HepG2 (cell line): ENCODE results near the gene NEURL2. TPM values are rescaled to one million over a fixed set of nuclear protein-coding genes. Genes with fewer than 3 reads are reported as not detected.

Experiments used
- ATF4 ChIP-seq, 2 experiments: fragments of 450-650 bp in 1 of 2; sonication (generic) in 1 of 2; formaldehyde crosslinking; IDR thresholded peaks; 2 replicates each; pipeline versions ENCODE4 v1.5.0 to v1.8.0; 2020 to 2022; ENCODE audit warnings: mild to moderate bottlenecking in 1 of 2, missing genetic modification reagents in 1 of 2
- BRD4 ChIP-seq: sonication (generic); formaldehyde crosslinking; IDR thresholded peaks from 2 replicates; pipeline ENCODE4 v1.4.0; 2020; ENCODE audit warnings: missing genetic modification reagents
- ERF ChIP-seq: IDR thresholded peaks from 2 replicates; pipeline ENCODE4 v1.6.1; 2018; ENCODE audit warnings: missing biosample characterization, missing genetic modification reagents
- ESRRA ChIP-seq: sonication (generic); formaldehyde crosslinking; IDR thresholded peaks from 2 replicates; pipeline ENCODE4 v1.5.1; 2020; ENCODE audit warnings: mild to moderate bottlenecking, low read depth, missing genetic modification reagents
- FOXA1 ChIP-seq, 2 experiments: fragments of 450-650 bp in 1 of 2; sonication (generic) in 1 of 2; formaldehyde crosslinking in 1 of 2; IDR thresholded peaks; 2 replicates each; pipeline versions ENCODE4 v1.4.0 to v1.6.1; 2016 to 2020; ENCODE audit warnings: missing genetic modification reagents in 1 of 2
- HINFP ChIP-seq: sonication (generic); formaldehyde crosslinking; IDR thresholded peaks from 2 replicates; pipeline ENCODE4 v1.4.0; 2020; ENCODE audit warnings: low read depth, mild to moderate bottlenecking, missing genetic modification reagents
- PAXIP1 ChIP-seq: sonication (generic); formaldehyde crosslinking; conservative IDR thresholded peaks from 2 replicates; pipeline ENCODE4 v1.4.0; 2020; ENCODE audit warnings: mild to moderate bottlenecking, missing genetic modification reagents, moderate library complexity
- SNAPC2 ChIP-seq: sonication (generic); formaldehyde crosslinking; IDR thresholded peaks from 2 replicates; pipeline ENCODE4 v1.8.1; 2022; ENCODE audit warnings: mild to moderate bottlenecking, missing genetic modification reagents
- TARDBP ChIP-seq: sonication (generic); formaldehyde crosslinking; IDR thresholded peaks from 2 replicates; pipeline ENCODE4 v1.8.0; 2022; ENCODE audit warnings: mild to moderate bottlenecking, missing genetic modification reagents
- UBTF ChIP-seq: sonication (generic); formaldehyde crosslinking; IDR thresholded peaks from 2 replicates; pipeline ENCODE4 v1.4.0; 2020; ENCODE audit warnings: mild to moderate bottlenecking, missing genetic modification reagents
- ZBTB7A ChIP-seq: sonication (generic); formaldehyde crosslinking; IDR thresholded peaks from 2 replicates; pipeline ENCODE4 v1.8.0; 2022; ENCODE audit warnings: mild to moderate bottlenecking, missing genetic modification reagents
- ZNF232 ChIP-seq: sonication (generic); formaldehyde crosslinking; IDR thresholded peaks from 2 replicates; pipeline ENCODE4 v1.4.0; 2020; ENCODE audit warnings: missing genetic modification reagents, borderline replicate concordance
- ZNF282 ChIP-seq: fragments of 450-650 bp; IDR thresholded peaks from 2 replicates; pipeline ENCODE4 v1.6.1; 2018; ENCODE audit not compliant: partially characterized antibody
- ZNF382 ChIP-seq: sonication (generic); formaldehyde crosslinking; IDR thresholded peaks from 2 replicates; pipeline ENCODE4 v1.5.0; 2020; ENCODE audit warnings: missing genetic modification reagents, mild to moderate bottlenecking, borderline replicate concordance
- ZNF564 ChIP-seq: sonication (generic); formaldehyde crosslinking; IDR thresholded peaks from 2 replicates; pipeline ENCODE4 v1.8.1; 2023; ENCODE audit warnings: mild to moderate bottlenecking, missing genetic modification reagents
- ZNF605 ChIP-seq: sonication (generic); formaldehyde crosslinking; IDR thresholded peaks from 2 replicates; pipeline ENCODE4 v1.8.0; 2022; ENCODE audit warnings: mild to moderate bottlenecking, missing genetic modification reagents
- ZNF720 ChIP-seq: sonication (generic); formaldehyde crosslinking; IDR thresholded peaks from 2 replicates; pipeline ENCODE4 v1.4.0; 2020; ENCODE audit warnings: missing genetic modification reagents
- ZNF775 ChIP-seq: sonication (generic); formaldehyde crosslinking; IDR thresholded peaks from 2 replicates; pipeline ENCODE4 v1.4.0; 2020; ENCODE audit warnings: missing genetic modification reagents, mild to moderate bottlenecking, moderate library complexity, borderline replicate concordance
- ZSCAN5A ChIP-seq: sonication (generic); formaldehyde crosslinking; IDR thresholded peaks from 2 replicates; pipeline ENCODE4 v1.8.0; 2022; ENCODE audit warnings: mild to moderate bottlenecking, missing genetic modification reagents, borderline replicate concordance
- polyA plus RNA-seq, 8 experiments: library from polyadenylated mRNA; depleted of rRNA in 3 of 8; stranded (reverse) in 7 of 8; unstranded in 1 of 8; fragments of >200 nt; fragmentation: Illumina TruSeq in 4 of 8; extraction: Trizol in 4 of 8; gene quantifications; 2 replicates each; pipeline versions ENCODE4 v1.2.1 to v1.2.3, GENCODE V29; 2011 to 2016; ENCODE audit warnings: low read depth in 4 of 8, missing spikeins in 1 of 8, mixed read lengths in 1 of 8; ENCODE audit not compliant: insufficient read depth in 1 of 8
- total RNA-seq, 5 experiments: library from RNA; depleted of rRNA; stranded (reverse); fragments of >200 nt; fragmentation: Illumina TruSeq; extraction: Trizol; gene quantifications; 2 replicates each; pipeline ENCODE4 v1.2.3, GENCODE V29; 2016; ENCODE audit warnings: low read depth in 1 of 5

Gene NEURL2
- total and polyA plus RNA-seq, 2 of the 13 experiments (the other 11 are each of a cell fraction or from before 2014, with no cell fraction given) = 7.2 to 9.7 TPM

- no peak for TF ChIP-seq ZNF720 (CRISPR knock-in tag)
- no peak for TF ChIP-seq PAXIP1 (CRISPR knock-in tag)
- no peak for TF ChIP-seq ATF4 (CRISPR knock-in tag; IDR thresholded peaks at IDR 0.05)
- no peak for TF ChIP-seq ZNF564 (CRISPR knock-in tag)
- 0 out of 2 replicates have a peak, but pooled peaks have one; percentile 22 for TF ChIP-seq TARDBP
- no peak for TF ChIP-seq FOXA1 (IDR thresholded peaks at IDR 0.05)
- TF ChIP-seq FOXA1 (CRISPR knock-in tag; IDR thresholded peaks at IDR 0.05) = no peak
- TF ChIP-seq ZNF775 = no peak
- TF ChIP-seq ZBTB7A (CRISPR knock-in tag) = no peak
- no peak for TF ChIP-seq ZSCAN5A (CRISPR knock-in tag)
- no peak for TF ChIP-seq ESRRA (CRISPR knock-in tag)
- no peak for TF ChIP-seq ERF (CRISPR knock-in tag)
- no peak for TF ChIP-seq ZNF282
- no peak for TF ChIP-seq SNAPC2
- TF ChIP-seq ZNF232 = no peak
- TF ChIP-seq UBTF (CRISPR knock-in tag) = peak; percentile 36; the same call in 1 of the 2 replicates
- TF ChIP-seq ZNF382 (CRISPR knock-in tag) = no peak
- TF ChIP-seq HINFP (CRISPR knock-in tag) = no peak
- no peak for TF ChIP-seq BRD4 (CRISPR knock-in tag)
- no peak for TF ChIP-seq ZNF605 (CRISPR knock-in tag)
These were observed 2.3 kb downstream of the NEURL2 start (continued) for GRCh38 chr20:45888681-45889080.
